NCI-H460 (cell line): Measurements from ENCODE around the gene CEP164. TPM values are rescaled to one million over a fixed set of nuclear protein-coding genes. Genes with fewer than 3 reads are reported as not detected.
"Not testable (repeated sequence)": the region's sequence is repeated elsewhere in the genome, so short reads cannot be mapped to it uniquely, and the experiment has no call there.

ENCODE experiments used
- DNase-seq: peaks from one replicate; pipeline ENCODE4 v3.0.0-alpha.2; 2016; ENCODE audit warnings: low read depth; ENCODE audit errors: extremely low read depth
- total RNA-seq: library from RNA; depleted of rRNA; stranded (reverse); fragments of >200 nt; shearing (Covaris generic); gene quantifications from 2 replicates; pipeline ENCODE4 v1.2.3, GENCODE V29; 2014

The CEP164 gene
- total RNA-seq, 1 experiment from 2014 or later, result 30.3 TPM

- DNase-seq, result no peak
Observed at GRCh38 chr11:117303646-117304315, 23.9 kb upstream of the CEP164 start.

GRCh38 chr11:117305145-117305544 is 22.5 kb upstream of the CEP164 start:
- DNase-seq, result no peak

- DNase-seq, result no peak
Observed at GRCh38 chr11:117309310-117309709, 18.3 kb upstream of the CEP164 start.

GRCh38 chr11:117313091-117313490 is 14.6 kb upstream of the CEP164 start:
- DNase-seq, result no peak

- no peak for DNase-seq
Observed at GRCh38 chr11:117313828-117314768, 13.6 kb upstream of the CEP164 start.

- no peak for DNase-seq
Observed at GRCh38 chr11:117314840-117315239, 12.8 kb upstream of the CEP164 start.

- DNase-seq, result no peak
Observed at GRCh38 chr11:117315285-117316196, 12.1 kb upstream of the CEP164 start.

GRCh38 chr11:117316197-117316961 is 11.3 kb upstream of the CEP164 start, which contains the start of gene BACE1:
Gene BACE1 (minus strand): TSS chr11:117316256. CDS start chr11:117315795, 461 bp downstream.
- DNase-seq, result peak; percentile 65

- DNase-seq, result no peak
Observed at GRCh38 chr11:117318738-117319137, 8.9 kb upstream of the CEP164 start.

GRCh38 chr11:117319214-117319840 is 8.3 kb upstream of the CEP164 start:
- DNase-seq, result no peak

- DNase-seq, result not testable (repeated sequence)
Observed at GRCh38 chr11:117327255-117327566, 443 bp upstream of the CEP164 start.

GRCh38 chr11:117328375-117329010 is 839 bp downstream of the CEP164 start:
- no peak for DNase-seq

GRCh38 chr11:117332843-117333242 is 5.2 kb downstream of the CEP164 start:
- no peak for DNase-seq

- DNase-seq, result no peak
Observed at GRCh38 chr11:117333917-117334316, 6.3 kb downstream of the CEP164 start.

- no peak for DNase-seq
Observed at GRCh38 chr11:117334896-117335295, 7.2 kb downstream of the CEP164 start.

GRCh38 chr11:117335399-117335798 is 7.7 kb downstream of the CEP164 start:
- no peak for DNase-seq

- no peak for DNase-seq
Observed at GRCh38 chr11:117337076-117337475, 9.4 kb downstream of the CEP164 start.

GRCh38 chr11:117345039-117345438 is 17.4 kb downstream of the CEP164 start:
- no peak for DNase-seq

GRCh38 chr11:117354550-117354949 is 26.9 kb downstream of the CEP164 start:
- DNase-seq, result no peak
